GM21529 (cell line): Measurements from ENCODE around the gene SPOCK3.
"Not testable (repeated sequence)": the region's sequence is repeated elsewhere in the genome, so short reads cannot be mapped to it uniquely, and the experiment has no call there.

ENCODE experiments used
- ATAC-seq: cut with Tn5 transposase; IDR thresholded peaks from one replicate; pipeline ENCODE4 v1.9.1; 2021; ENCODE audit not compliant: unreplicated experiment

The SPOCK3 gene

GRCh38 chr4:166827629-166828028, 406.7 kb downstream of the SPOCK3 start:
- no peak for ATAC-seq

GRCh38 chr4:166827167-166827566, 407.1 kb downstream of the SPOCK3 start:
- ATAC-seq: no peak

GRCh38 chr4:166823848-166824247, 410.4 kb downstream of the SPOCK3 start:
- ATAC-seq: no peak

- ATAC-seq: no peak
Observed at GRCh38 chr4:166823126-166823525, 411.2 kb downstream of the SPOCK3 start.

- no peak for ATAC-seq
Observed at GRCh38 chr4:166822386-166822785, 411.9 kb downstream of the SPOCK3 start.

- ATAC-seq: no peak
Observed at GRCh38 chr4:166816890-166817289, 417.4 kb downstream of the SPOCK3 start.

- ATAC-seq: no peak
Observed at GRCh38 chr4:166808380-166808779, 425.9 kb downstream of the SPOCK3 start.

GRCh38 chr4:166802346-166802745, 431.9 kb downstream of the SPOCK3 start:
- ATAC-seq: no peak

- ATAC-seq: no peak
Observed at GRCh38 chr4:166798126-166798525, 436.2 kb downstream of the SPOCK3 start.

- ATAC-seq: no peak
Observed at GRCh38 chr4:166777760-166778159, 456.5 kb downstream of the SPOCK3 start.

GRCh38 chr4:166763018-166763417, 471.3 kb downstream of the SPOCK3 start:
- ATAC-seq: no peak

GRCh38 chr4:166741742-166742141, 492.6 kb downstream of the SPOCK3 start:
- ATAC-seq: no peak

GRCh38 chr4:166739215-166739614, 495.1 kb downstream of the SPOCK3 start:
- ATAC-seq: not testable (repeated sequence)

GRCh38 chr4:166737430-166737829, 496.9 kb downstream of the SPOCK3 start:
- no peak for ATAC-seq

GRCh38 chr4:166735553-166735952, 498.7 kb downstream of the SPOCK3 start:
- no peak for ATAC-seq

GRCh38 chr4:166734797-166735196, 499.5 kb downstream of the SPOCK3 start:
- no peak for ATAC-seq

GRCh38 chr4:166733686-166734085, 500.6 kb downstream of the SPOCK3 start:
- ATAC-seq: no peak

GRCh38 chr4:166726832-166727231, 507.5 kb downstream of the SPOCK3 start:
- no peak for ATAC-seq

GRCh38 chr4:166724369-166724768, 509.9 kb downstream of the SPOCK3 start:
- ATAC-seq: no peak

GRCh38 chr4:166723532-166724140, 510.7 kb downstream of the SPOCK3 start:
- no peak for ATAC-seq

GRCh38 chr4:166715748-166716713, 518.3 kb downstream of the SPOCK3 start:
- ATAC-seq: not testable (repeated sequence)

- no peak for ATAC-seq
Observed at GRCh38 chr4:166700592-166700991, 533.7 kb downstream of the SPOCK3 start.
